ENCODE measurements around the gene ZNF329. TPM values are rescaled to one million over a fixed set of nuclear protein-coding genes. Genes with fewer than 3 reads are reported as not detected.

ZNF329 gene
- total and polyA plus RNA-seq, 9 of the 15 experiments (the other 6 are each of a cell fraction or from before 2014, with no cell fraction given) = 0.21 to 3.6 (median 2.2) TPM

GRCh38 chr19:58182989-58183816 lies 32.6 kb upstream of the ZNF329 start, which contains the start of gene ZNF274 (continued):
- TF ChIP-seq ZNF41 (CRISPR knock-in tag; conservative IDR thresholded peaks at IDR 0.05) = no peak
- peak in 1 of 2 experiments; percentile 40; a peak in 1 of 4 replicates for TF ChIP-seq HDAC1 (IDR thresholded peaks at IDR 0.05)
- TF ChIP-seq SIN3A (IDR thresholded peaks at IDR 0.05; ENCODE audit: borderline replicate concordance in 2 of 2, control insufficient read depth in 1 of 2, low read depth in 2 of 2, low read length in 2 of 2) = peak in 1 of 2 experiments; percentile 45; a peak in 1 of 4 replicates
- peak; percentile 69 for TF ChIP-seq DPF2 (IDR thresholded peaks at IDR 0.05)
- TF ChIP-seq MYBL2 (IDR thresholded peaks at IDR 0.05; ENCODE audit: low read depth) = no peak
- no peak for TF ChIP-seq MYBL2 (CRISPR knock-in tag; IDR thresholded peaks at IDR 0.05; ENCODE audit: borderline replicate concordance)
- TF ChIP-seq CTBP1 (IDR thresholded peaks at IDR 0.05; ENCODE audit: borderline replicate concordance) = peak; percentile 94
- peak; percentile 21 for TF ChIP-seq ETS2 (tag; IDR thresholded peaks at IDR 0.05; ENCODE audit: borderline replicate concordance, poor library complexity, severe bottlenecking)
- TF ChIP-seq, protein P1, sequence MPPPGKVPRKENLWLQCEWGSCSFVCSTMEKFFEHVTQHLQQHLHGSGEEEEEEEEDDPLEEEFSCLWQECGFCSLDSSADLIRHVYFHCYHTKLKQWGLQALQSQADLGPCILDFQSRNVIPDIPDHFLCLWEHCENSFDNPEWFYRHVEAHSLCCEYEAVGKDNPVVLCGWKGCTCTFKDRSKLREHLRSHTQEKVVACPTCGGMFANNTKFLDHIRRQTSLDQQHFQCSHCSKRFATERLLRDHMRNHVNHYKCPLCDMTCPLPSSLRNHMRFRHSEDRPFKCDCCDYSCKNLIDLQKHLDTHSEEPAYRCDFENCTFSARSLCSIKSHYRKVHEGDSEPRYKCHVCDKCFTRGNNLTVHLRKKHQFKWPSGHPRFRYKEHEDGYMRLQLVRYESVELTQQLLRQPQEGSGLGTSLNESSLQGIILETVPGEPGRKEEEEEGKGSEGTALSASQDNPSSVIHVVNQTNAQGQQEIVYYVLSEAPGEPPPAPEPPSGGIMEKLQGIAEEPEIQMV (tag; conservative IDR thresholded peaks at IDR 0.05; ENCODE audit: low read depth) = no peak
- peak; percentile 91 for TF ChIP-seq POLR2H (tag; IDR thresholded peaks at IDR 0.05; ENCODE audit: low read depth)
- TF ChIP-seq JUND (IDR thresholded peaks at IDR 0.05; ENCODE audit: borderline replicate concordance, low read depth, low read length) = peak; percentile 98
- TF ChIP-seq JUND (tag; IDR thresholded peaks at IDR 0.05; ENCODE audit: borderline replicate concordance, low read depth, low read length) = peak; percentile 93; the same call in 2 of the 3 replicates
- TF ChIP-seq HMGN3 (IDR thresholded peaks at IDR 0.05; ENCODE audit: borderline replicate concordance, extremely low read depth, insufficient read length, low read depth, low read length) = peak; percentile 56
- TF ChIP-seq CHD2 (IDR thresholded peaks at IDR 0.05; ENCODE audit: low read depth, low read length) = peak; percentile 41; the same call in 1 of the 2 replicates
- no peak for TF ChIP-seq SREBF1 (IDR thresholded peaks at IDR 0.05; ENCODE audit: borderline replicate concordance, low read depth, low read length)
- TF ChIP-seq TCF7 (IDR thresholded peaks at IDR 0.05; ENCODE audit: borderline replicate concordance) = no peak; the same call in 1 of the 2 replicates
- TF ChIP-seq ZNF445 (CRISPR knock-in tag; IDR thresholded peaks at IDR 0.05; ENCODE audit: low read depth) = no peak
- 0 out of 2 replicates have a peak, but pooled peaks have one; percentile 68 for TF ChIP-seq ZNF644 (tag; IDR thresholded peaks at IDR 0.05; ENCODE audit: low read depth)
- TF ChIP-seq ILF3 (IDR thresholded peaks at IDR 0.05; ENCODE audit: borderline replicate concordance) = peak; percentile 22; the same call in 1 of the 2 replicates
- TF ChIP-seq SNRNP70 (optimal IDR thresholded peaks at IDR 0.05; ENCODE audit: low read depth, low read length) = no peak
- TF ChIP-seq FOXJ3 (CRISPR knock-in tag; IDR thresholded peaks at IDR 0.05) = no peak
- no peak for TF ChIP-seq ZNF436 (CRISPR knock-in tag; IDR thresholded peaks at IDR 0.05)
- TF ChIP-seq KLF10 (CRISPR knock-in tag; IDR thresholded peaks at IDR 0.05) = no peak
- no peak for TF ChIP-seq SMARCB1 (IDR thresholded peaks at IDR 0.05; ENCODE audit: insufficient read length, low read depth)
- TF ChIP-seq MIER1 (IDR thresholded peaks at IDR 0.05; ENCODE audit: low read depth) = no peak
- no peak for TF ChIP-seq TCF15 (CRISPR knock-in tag; IDR thresholded peaks at IDR 0.05)
- TF ChIP-seq ZNF75A (CRISPR knock-in tag; IDR thresholded peaks at IDR 0.05) = no peak
- TF ChIP-seq ZNF551 (CRISPR knock-in tag; IDR thresholded peaks at IDR 0.05) = no peak

Data from K562 (cell line).